Measurements from ENCODE around the gene CYP2R1. TPM values are rescaled to one million over a fixed set of nuclear protein-coding genes. Genes with fewer than 3 reads are reported as not detected.
"Not testable (repeated sequence)": the region's sequence is repeated elsewhere in the genome, so short reads cannot be mapped to it uniquely, and the experiment has no call there.

CYP2R1 gene
- total and polyA plus RNA-seq, 2 of the 13 experiments (the other 11 are each of a cell fraction or from before 2014, with no cell fraction given) = 0.59 to 0.60 TPM

DNA sequence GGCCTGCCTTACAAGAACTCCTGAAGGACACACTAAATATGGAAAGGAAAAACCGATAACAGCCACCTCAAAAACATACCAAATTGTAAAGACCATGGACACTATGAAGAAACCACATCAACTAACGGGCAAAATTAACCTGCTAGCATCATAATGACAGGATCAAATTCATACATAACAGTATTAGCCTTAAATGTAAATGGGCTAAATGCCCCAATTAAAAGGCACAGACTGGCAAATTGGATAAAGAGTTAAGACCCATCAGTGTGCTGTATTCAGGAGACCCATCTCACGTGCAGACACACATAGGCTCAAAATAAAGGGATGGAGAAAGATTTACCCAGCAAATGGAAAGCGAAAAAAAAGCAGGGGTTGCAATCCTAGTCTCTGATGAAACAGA, 28.3 kb downstream of the CYP2R1 start:
- BruUV-seq (replicated peaks); H3K27ac ChIP-seq (ENCODE audit: extremely low read length, insufficient read depth, low read length); H2AFZ ChIP-seq (ENCODE audit: low read length); H4K20me1 ChIP-seq (ENCODE audit: insufficient read depth, low read length); H3K4me3 ChIP-seq (replicated peaks in 1 of 3; ENCODE audit: insufficient read depth in 1 of 3, low read depth in 2 of 3, low read length in 3 of 3); H3K4me2 ChIP-seq (ENCODE audit: low read depth, low read length); CTCF ChIA-PET (ENCODE audit: low intra/inter-chr PET ratio, low total read pairs); H3K79me2 ChIP-seq (ENCODE audit: insufficient read depth, low read length); FAIRE-seq; intact Hi-C loops (cut with micrococcal nuclease; ENCODE audit: unreplicated experiment); H3K9me3 ChIP-seq (ENCODE audit: low read length); H3K9ac ChIP-seq (ENCODE audit: insufficient read depth, low read depth, low read length); H3K27me3 ChIP-seq (ENCODE audit: control insufficient read depth in 1 of 2, insufficient read depth in 2 of 2, low read length in 2 of 2); ATAC-seq; DNase-seq (ENCODE audit: low spot score); POLR2A ChIA-PET; in situ Hi-C loops (cut with HindIII; ENCODE audit: extremely low pct_ligation_motif_present, low pct_unique_long_range_greater_than_20kb): not testable (repeated sequence)
- WGBS (ENCODE audit: low lambda C conversion rate) = 98% methylated on average over 4 of the region's 4 CpGs
- peaks cover 4 to 14% of the 10 kb centered on the region in 2 experiments; a peak in 4 of 5 replicates for H3K36me3 ChIP-seq (replicated peaks in 1 of 2; ENCODE audit: control insufficient read depth in 1 of 2, insufficient read depth in 2 of 2, low read length in 2 of 2)
- peaks cover 12% of the 10 kb centered on the region for H3K4me1 ChIP-seq (ENCODE audit: insufficient read depth, low read length)

DNA sequence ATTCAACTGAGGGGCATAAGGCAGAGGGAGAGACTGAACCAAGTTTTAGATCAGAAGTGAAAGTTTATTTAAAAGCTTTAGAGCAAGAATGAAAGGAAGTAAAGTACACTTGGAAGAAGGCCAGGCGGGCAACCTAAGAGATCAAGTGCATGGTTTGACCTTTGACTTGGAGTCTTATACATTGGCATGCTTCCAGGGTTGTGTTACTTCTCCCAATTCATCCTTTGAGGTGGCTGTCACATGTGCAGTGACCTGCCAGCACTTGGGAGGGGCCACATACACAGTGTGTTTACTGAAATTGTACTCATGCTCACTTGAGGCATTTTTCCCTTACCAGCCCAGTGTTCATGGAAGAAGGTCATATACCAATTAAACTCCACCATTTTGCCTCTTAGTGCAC, 30.4 kb downstream of the CYP2R1 start:
- Histone ChIP-seq H3K9ac (ENCODE audit: insufficient read depth, low read depth, low read length) (no peak overlapping the region), H2AFZ (ENCODE audit: low read length) (no peak overlapping the region), H3K36me3 (replicated peaks in 1 of 2; ENCODE audit: control insufficient read depth in 1 of 2, insufficient read depth in 2 of 2, low read length in 2 of 2) (peaks cover 4 to 5% of the 10 kb centered on the region in 2 experiments; a peak in 3 of 5 replicates), H3K27me3 (ENCODE audit: control insufficient read depth in 1 of 2, insufficient read depth in 2 of 2, low read length in 2 of 2) (no peaks in the 10 kb centered on the region), H3K4me2 (ENCODE audit: low read depth, low read length) (no peak overlapping the region), H3K9me3 (ENCODE audit: low read length) (no peaks in the 10 kb centered on the region), H3K4me3 (replicated peaks in 1 of 3; ENCODE audit: insufficient read depth in 1 of 3, low read depth in 2 of 3, low read length in 3 of 3) (no peak overlapping the region), H3K79me2 (ENCODE audit: insufficient read depth, low read length) (no peaks in the 10 kb centered on the region), H3K27ac (ENCODE audit: extremely low read length, insufficient read depth, low read length) (no peak overlapping the region), H3K4me1 (ENCODE audit: insufficient read depth, low read length) (peaks cover 12% of the 10 kb centered on the region), H4K20me1 (ENCODE audit: insufficient read depth, low read length) (no peaks in the 10 kb centered on the region)
- intact Hi-C loops (cut with micrococcal nuclease; ENCODE audit: unreplicated experiment) = no loop called here
- ChIA-PET POLR2A (no interaction called here), CTCF (ENCODE audit: low intra/inter-chr PET ratio, low total read pairs) (no interaction called here)
- DNase-seq (ENCODE audit: low spot score) (peak; percentile 67), ATAC-seq (peak; percentile 77), FAIRE-seq (no peak)
- no TSS peak for BruUV-seq (replicated peaks)
- in situ Hi-C loops (cut with HindIII; ENCODE audit: extremely low pct_ligation_motif_present, low pct_unique_long_range_greater_than_20kb) = no loop called here
- WGBS (ENCODE audit: low lambda C conversion rate) = 92% methylated on average over 1 of the region's 1 CpG
- TF ChIP-seq, protein P1, sequence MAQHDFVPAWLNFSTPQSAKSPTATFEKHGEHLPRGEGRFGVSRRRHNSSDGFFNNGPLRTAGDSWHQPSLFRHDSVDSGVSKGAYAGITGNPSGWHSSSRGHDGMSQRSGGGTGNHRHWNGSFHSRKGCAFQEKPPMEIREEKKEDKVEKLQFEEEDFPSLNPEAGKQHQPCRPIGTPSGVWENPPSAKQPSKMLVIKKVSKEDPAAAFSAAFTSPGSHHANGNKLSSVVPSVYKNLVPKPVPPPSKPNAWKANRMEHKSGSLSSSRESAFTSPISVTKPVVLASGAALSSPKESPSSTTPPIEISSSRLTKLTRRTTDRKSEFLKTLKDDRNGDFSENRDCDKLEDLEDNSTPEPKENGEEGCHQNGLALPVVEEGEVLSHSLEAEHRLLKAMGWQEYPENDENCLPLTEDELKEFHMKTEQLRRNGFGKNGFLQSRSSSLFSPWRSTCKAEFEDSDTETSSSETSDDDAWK (CRISPR knock-in tag; IDR thresholded peaks at IDR 0.05) = no peak
- peak; percentile 62; the same call in 1 of the 2 replicates for TF ChIP-seq NR2F2 (IDR thresholded peaks at IDR 0.05; ENCODE audit: borderline replicate concordance, low read depth)
- TF ChIP-seq NCOA1 (CRISPR knock-in tag; IDR thresholded peaks at IDR 0.05) = no peak
- TF ChIP-seq ELF4 (CRISPR knock-in tag; IDR thresholded peaks at IDR 0.05; ENCODE audit: borderline replicate concordance) = no peak
- TF ChIP-seq ZNF605 (CRISPR knock-in tag; IDR thresholded peaks at IDR 0.05) = no peak
- no peak for TF ChIP-seq ZFP82 (CRISPR knock-in tag; IDR thresholded peaks at IDR 0.05; ENCODE audit: borderline replicate concordance)
- TF ChIP-seq TAF15 (IDR thresholded peaks at IDR 0.05; ENCODE audit: low read depth, low read length, poor library complexity, severe bottlenecking) = no peak
- TF ChIP-seq ZBTB20 (CRISPR knock-in tag; IDR thresholded peaks at IDR 0.05; ENCODE audit: borderline replicate concordance, low read depth) = peak; percentile 50; the same call in 1 of the 2 replicates
- TF ChIP-seq ZNF850 (CRISPR knock-in tag; conservative IDR thresholded peaks at IDR 0.05) = no peak
- no peak for TF ChIP-seq ZNF788 (CRISPR knock-in tag; IDR thresholded peaks at IDR 0.05; ENCODE audit: borderline replicate concordance)
- TF ChIP-seq SALL1 (CRISPR knock-in tag; IDR thresholded peaks at IDR 0.05) = peak; percentile 71
- TF ChIP-seq ZNF501 (CRISPR knock-in tag; IDR thresholded peaks at IDR 0.05) = no peak
- TF ChIP-seq, protein P2, sequence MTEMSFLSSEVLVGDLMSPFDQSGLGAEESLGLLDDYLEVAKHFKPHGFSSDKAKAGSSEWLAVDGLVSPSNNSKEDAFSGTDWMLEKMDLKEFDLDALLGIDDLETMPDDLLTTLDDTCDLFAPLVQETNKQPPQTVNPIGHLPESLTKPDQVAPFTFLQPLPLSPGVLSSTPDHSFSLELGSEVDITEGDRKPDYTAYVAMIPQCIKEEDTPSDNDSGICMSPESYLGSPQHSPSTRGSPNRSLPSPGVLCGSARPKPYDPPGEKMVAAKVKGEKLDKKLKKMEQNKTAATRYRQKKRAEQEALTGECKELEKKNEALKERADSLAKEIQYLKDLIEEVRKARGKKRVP (CRISPR knock-in tag; IDR thresholded peaks at IDR 0.05) = no peak
- TF ChIP-seq HMG20A (CRISPR knock-in tag; IDR thresholded peaks at IDR 0.05; ENCODE audit: borderline replicate concordance) = peak; percentile 66; the same call in 1 of the 2 replicates
- TF ChIP-seq FLYWCH1 (CRISPR knock-in tag; IDR thresholded peaks at IDR 0.05) = no peak
- TF ChIP-seq HCFC1 (IDR thresholded peaks at IDR 0.05; ENCODE audit: low read depth, low read length) = no peak
- 0 out of 2 replicates have a peak, but pooled peaks have one; percentile 35 for TF ChIP-seq HDAC1 (CRISPR knock-in tag; IDR thresholded peaks at IDR 0.05)

All from HepG2 (cell line).